GM12873 (cell line): ENCODE measurements around the gene CROCC2.

Experiments used
- CTCF ChIP-seq: IDR thresholded peaks from 2 replicates; pipeline ENCODE4 v1.5.1; 2012; ENCODE audit warnings: low read depth, mild to moderate bottlenecking, moderate library complexity, low read length, control low read depth; ENCODE audit not compliant: insufficient read depth; ENCODE audit errors: missing control alignments

The CROCC2 gene

GRCh38 chr2:240970816-240971215, 64.7 kb downstream of the CROCC2 start:
- no peak for TF ChIP-seq CTCF

GRCh38 chr2:240972201-240972600, 66.1 kb downstream of the CROCC2 start:
- no peak for TF ChIP-seq CTCF

DNA sequence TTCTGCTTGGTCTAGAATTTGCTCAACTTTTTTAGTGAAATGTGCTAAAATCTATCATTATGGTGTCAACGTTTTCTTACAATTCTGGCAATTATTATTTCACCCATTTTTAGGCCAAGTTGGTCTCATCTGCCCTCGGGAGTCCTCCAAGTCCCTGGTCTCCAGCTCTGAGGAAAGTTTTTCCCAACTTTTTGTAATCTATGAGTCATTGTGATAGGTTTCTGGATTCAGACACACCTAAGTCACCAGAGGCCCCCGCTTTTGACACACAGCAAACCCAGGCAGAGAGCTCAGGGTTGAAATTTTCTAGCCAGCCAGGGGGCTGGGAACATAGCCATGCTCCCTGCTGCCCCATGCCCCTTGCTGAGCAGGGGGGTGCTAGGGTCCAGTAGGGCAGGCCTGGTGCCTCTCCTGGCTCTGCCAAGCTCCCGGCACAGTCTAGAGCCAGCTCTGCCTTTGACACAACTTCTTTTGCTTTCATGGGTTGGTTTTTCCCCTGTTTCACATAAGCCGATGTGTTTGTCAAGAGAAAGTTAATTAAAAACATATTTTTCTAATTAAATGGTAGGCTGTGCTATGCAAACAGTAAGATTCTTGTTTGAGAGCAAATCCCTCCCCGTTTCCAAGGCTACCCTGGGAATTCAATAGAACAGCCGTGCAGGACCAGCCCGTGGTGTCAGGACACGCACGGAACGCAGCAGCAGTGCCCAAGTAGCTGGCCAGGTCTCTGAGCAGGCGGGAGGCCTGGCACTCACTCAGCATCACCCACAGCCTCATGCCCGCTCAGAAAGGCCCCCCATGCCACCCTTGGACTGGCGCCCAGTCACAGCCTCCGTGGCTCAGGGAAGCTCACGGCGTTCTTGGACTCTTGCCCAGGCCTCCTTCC, 66.7 kb downstream of the CROCC2 start:
- no peak for TF ChIP-seq CTCF

GRCh38 chr2:240974771-240975572, 68.8 kb downstream of the CROCC2 start:
- no peak for TF ChIP-seq CTCF

DNA sequence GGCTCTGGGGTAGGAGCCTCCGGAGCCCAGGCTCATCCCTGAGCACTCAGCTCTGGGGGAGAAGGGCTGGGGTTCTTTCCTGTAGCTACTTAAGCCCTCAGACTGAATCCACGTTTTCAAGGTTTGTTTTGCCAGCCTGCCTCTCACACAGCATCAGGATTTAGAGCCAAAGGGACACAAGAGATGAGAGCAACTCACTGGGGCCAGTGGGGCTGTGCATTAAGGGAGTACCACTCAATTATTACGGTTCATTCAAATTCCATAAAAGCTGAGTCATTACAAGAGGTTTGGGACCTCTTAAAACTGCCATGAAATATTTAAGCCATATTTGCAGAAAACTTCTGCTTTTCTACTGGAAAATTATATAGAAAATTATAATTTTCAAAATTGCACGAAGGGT, 75.1 kb downstream of the CROCC2 start:
- TF ChIP-seq CTCF: no peak

GRCh38 chr2:240981871-240982800, 76.0 kb downstream of the CROCC2 start:
- TF ChIP-seq CTCF: no peak

GRCh38 chr2:240982821-240983281, 76.7 kb downstream of the CROCC2 start:
- no peak for TF ChIP-seq CTCF
